Pancreas (tissue), 10 donors: ENCODE results near the gene CRMP1. TPM values are rescaled to one million over a fixed set of nuclear protein-coding genes. Genes with fewer than 3 reads are reported as not detected.

ENCODE experiments used
- ATAC-seq, 4 donors: fragments of 200-7000 bp; cut with Tn5 transposase; one replicate each; pipeline versions ENCODE4 v1.8.0 to v1.9.1; 2020; ENCODE audit warnings: mild to moderate bottlenecking in 4 of 4, moderate library complexity in 4 of 4
- DNase-seq, 6 donors: peaks; one replicate each; pipeline ENCODE4 v3.0.0-alpha.2; 2020
- FAIRE-seq: peaks from 2 replicates; lab custom pipeline; 2012; peaks lifted over from hg19 to GRCh38; lab: Jason Lieb, UNC
- H3K27ac ChIP-seq, 4 donors: fragments of 200-600 bp; sonication (generic); 1 replicate in 3 of 4; 2 replicates in 1 of 4; pipeline versions ENCODE4 v1.5.0 to v1.8.0; 2020
- H3K27me3 ChIP-seq, 4 donors: fragments of 200-600 bp; one replicate each; pipeline ENCODE4 v1.8.0; 2021
- H3K36me3 ChIP-seq, 3 donors: fragments of 200-600 bp; sonication (generic) in 1 of 3; one replicate each; pipeline versions ENCODE4 v1.5.0 to v1.8.0; 2020 to 2021
- H3K4me1 ChIP-seq, 3 donors: fragments of 200-600 bp; one replicate each; pipeline ENCODE4 v1.8.0; 2021
- H3K4me3 ChIP-seq, 4 donors: fragments of 200-600 bp; sonication (generic) in 2 of 4; one replicate each; pipeline versions ENCODE4 v1.5.0 to v1.8.0; 2020 to 2021
- H3K9me3 ChIP-seq, 4 donors: fragments of 200-600 bp; one replicate each; pipeline ENCODE4 v1.8.0; 2021
- WGBS, 2 donors: extraction: QIAGEN DNeasy Blood & Tissue Kit; methylation state at CpG; one replicate each; pipeline ENCODE4 v1.1.7; 2013; 5-methylcytosine and 5-hydroxymethylcytosine counted together
- intact Hi-C, 3 donors: fragments of 100-400 bp; cut with DNase I; formaldehyde crosslinking; loops; one replicate each; pipeline versions ENCODE4 v1.11.1 to v1.14.2; 2022
- polyA plus RNA-seq, 2 donors: library from polyadenylated mRNA; stranded (reverse); fragments of 200-250 nt; gene quantifications; one replicate each; pipeline ENCODE4 v1.2.3, GENCODE V29; 2013
- total RNA-seq, 6 donors: library from RNA; stranded (reverse); fragmentation: NEBNext Ultra II Directional in 4 of 6; extraction: Animal tissue kit (Norgen Biotek cat#: 25700) in 4 of 6; gene quantifications; one replicate each; pipeline versions ENCODE4 v1.2.1 to v1.2.4, GENCODE V29; 2021 to 2023
- TF ChIP-seq, protein P1 (sequence below), 4 donors: fragments of 200-600 bp; sonication (generic) in 3 of 4; IDR thresholded peaks; one replicate each; pipeline versions ENCODE4 v1.5.0 to v1.8.0; 2021; ENCODE audit warnings: antibody characterized with exemption in 4 of 4
- donor health status: healthy with polysubstance abuse.
- donor health status: DM: no; HTN: no; CAD: no; lungs with moderate emphysema.
- donor health status: DM: no; HTN: no; CAD: no.
- donor health status: control.
- donor health status: control.
- donor health status: Bipolar disorder and iron deficiency.
- donor health status: DM: yes; HTN: yes; CAD: no.
- donor health status: DM: no; HTN: no; CAD: no.
- donor health status: DM: no; HTN: no; CAD: no.
- donor health status: DM: yes; HTN: yes; CAD: no.

CRMP1 gene
- total and polyA plus RNA-seq, 8 donors = 0.69 to 21.4 (median 2.6) TPM

DNA sequence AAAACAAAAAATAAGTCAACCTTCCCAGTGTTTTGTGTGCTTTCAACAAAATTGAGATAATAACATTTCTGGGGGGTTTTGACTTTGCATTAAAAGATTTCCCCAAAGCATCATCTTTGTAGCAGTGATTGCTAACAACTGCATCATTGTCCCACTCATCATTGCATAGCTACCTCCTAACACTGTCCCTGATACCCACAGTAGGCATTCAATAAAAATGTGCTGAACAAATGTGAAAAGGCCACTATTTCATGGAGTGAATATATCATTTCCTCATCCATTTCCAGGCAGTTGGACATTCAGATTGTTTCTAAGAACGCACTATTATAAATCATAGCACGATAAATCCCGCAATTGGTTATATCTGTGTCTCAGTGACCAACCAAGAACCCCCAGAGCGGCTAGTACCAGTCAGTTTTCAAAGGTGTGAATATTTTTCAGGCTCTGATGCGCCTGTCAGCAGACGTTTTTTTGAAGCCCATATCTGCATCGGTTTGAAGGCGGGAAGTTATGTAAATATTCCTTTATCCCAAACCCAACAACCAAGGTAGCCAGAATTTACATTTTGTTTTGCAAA is 36.0 kb upstream of the CRMP1 start:
- no peak for FAIRE-seq
- TF ChIP-seq, protein P1, sequence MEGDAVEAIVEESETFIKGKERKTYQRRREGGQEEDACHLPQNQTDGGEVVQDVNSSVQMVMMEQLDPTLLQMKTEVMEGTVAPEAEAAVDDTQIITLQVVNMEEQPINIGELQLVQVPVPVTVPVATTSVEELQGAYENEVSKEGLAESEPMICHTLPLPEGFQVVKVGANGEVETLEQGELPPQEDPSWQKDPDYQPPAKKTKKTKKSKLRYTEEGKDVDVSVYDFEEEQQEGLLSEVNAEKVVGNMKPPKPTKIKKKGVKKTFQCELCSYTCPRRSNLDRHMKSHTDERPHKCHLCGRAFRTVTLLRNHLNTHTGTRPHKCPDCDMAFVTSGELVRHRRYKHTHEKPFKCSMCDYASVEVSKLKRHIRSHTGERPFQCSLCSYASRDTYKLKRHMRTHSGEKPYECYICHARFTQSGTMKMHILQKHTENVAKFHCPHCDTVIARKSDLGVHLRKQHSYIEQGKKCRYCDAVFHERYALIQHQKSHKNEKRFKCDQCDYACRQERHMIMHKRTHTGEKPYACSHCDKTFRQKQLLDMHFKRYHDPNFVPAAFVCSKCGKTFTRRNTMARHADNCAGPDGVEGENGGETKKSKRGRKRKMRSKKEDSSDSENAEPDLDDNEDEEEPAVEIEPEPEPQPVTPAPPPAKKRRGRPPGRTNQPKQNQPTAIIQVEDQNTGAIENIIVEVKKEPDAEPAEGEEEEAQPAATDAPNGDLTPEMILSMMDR (IDR thresholded peaks at IDR 0.05) = no peak

DNA sequence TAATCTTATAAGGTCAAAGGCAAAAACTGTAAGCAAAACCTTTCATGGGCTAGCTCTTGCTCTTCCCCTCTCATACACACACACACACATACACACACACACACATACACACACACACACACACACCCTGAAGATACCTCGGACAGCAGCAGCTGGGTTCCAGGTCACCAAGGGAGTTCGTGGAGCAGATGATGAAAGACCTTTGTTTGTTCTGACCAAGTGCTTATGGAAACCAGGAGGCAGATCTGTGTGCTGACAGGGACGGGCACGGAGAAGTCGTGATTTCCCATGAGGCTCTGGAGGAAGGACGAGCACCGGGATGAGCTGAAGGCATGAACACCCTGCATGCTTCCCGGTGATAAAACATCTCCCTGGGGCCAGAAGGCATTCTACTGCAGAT is 35.4 kb upstream of the CRMP1 start:
- TF ChIP-seq, protein P1 (IDR thresholded peaks at IDR 0.05) = no peak
- Histone ChIP-seq H3K9me3 (no peaks in the 10 kb centered on the region), H3K4me1 (no peaks in the 10 kb centered on the region), H3K27me3 (no peaks in the 10 kb centered on the region), H3K27ac (no peak overlapping the region), H3K4me3 (no peak overlapping the region), H3K36me3 (no peaks in the 10 kb centered on the region)
- DNase-seq = no peak
- intact Hi-C loops = no loop called here
- FAIRE-seq = no peak
- 37 to 49% methylated on average over 8 of the region's 8 CpGs for WGBS, 2 donors
- no peak for ATAC-seq

More for the DNA sequence above, 36.0 kb upstream of the CRMP1 start:
- ATAC-seq (no peak), DNase-seq (no peak)
- H3K9me3 ChIP-seq = no peaks in the 10 kb centered on the region
- H3K4me3 ChIP-seq = no peak overlapping the region
- H3K27me3 ChIP-seq = no peaks in the 10 kb centered on the region
- WGBS, 2 donors = 55 to 63% methylated on average over 8 of the region's 8 CpGs
- intact Hi-C loops = no loop called here
- no peaks in the 10 kb centered on the region for H3K4me1 ChIP-seq
- no peak overlapping the region for H3K27ac ChIP-seq
- no peaks in the 10 kb centered on the region for H3K36me3 ChIP-seq

GRCh38 chr4:5927747-5928146 is 34.9 kb upstream of the CRMP1 start:
- intact Hi-C loops = no loop called here
- Histone ChIP-seq H3K4me3 (no peak overlapping the region), H3K36me3 (no peaks in the 10 kb centered on the region), H3K4me1 (no peaks in the 10 kb centered on the region), H3K9me3 (no peaks in the 10 kb centered on the region), H3K27me3 (no peaks in the 10 kb centered on the region), H3K27ac (no peak overlapping the region)
- no peak for ATAC-seq
- WGBS, 2 donors = 64 to 68% methylated on average over 4 of the region's 4 CpGs
- no peak for FAIRE-seq
- TF ChIP-seq, protein P1 (IDR thresholded peaks at IDR 0.05) = no peak
- DNase-seq = no peak

DNA sequence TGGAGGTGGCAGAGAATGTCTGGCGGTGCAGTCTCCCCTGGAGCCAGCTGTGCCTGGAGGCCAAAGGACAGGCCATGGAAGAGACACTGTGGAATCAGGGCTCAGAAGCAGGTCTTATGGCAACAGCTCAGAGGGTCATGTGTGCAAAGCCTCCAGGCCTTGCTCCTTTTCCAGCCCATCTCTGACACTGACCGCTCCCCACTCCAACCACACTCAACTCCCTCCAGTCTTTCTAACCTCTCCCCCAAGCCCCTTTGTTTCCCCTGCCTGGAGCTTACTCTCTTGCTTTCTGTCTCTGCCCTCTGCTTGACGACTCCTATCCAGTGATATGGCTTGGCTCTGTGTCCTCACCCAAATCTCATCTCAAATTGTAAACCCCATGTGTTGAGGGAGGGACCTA is 34.2 kb upstream of the CRMP1 start:
- 78 to 80% methylated on average over 3 of the region's 3 CpGs for WGBS, 2 donors
- DNase-seq (no peak), FAIRE-seq (no peak), ATAC-seq (no peak)
- no peaks in the 10 kb centered on the region for H3K9me3 ChIP-seq
- H3K27me3 ChIP-seq = no peaks in the 10 kb centered on the region
- H3K27ac ChIP-seq = no peak overlapping the region
- H3K4me3 ChIP-seq = no peak overlapping the region
- no peaks in the 10 kb centered on the region for H3K4me1 ChIP-seq
- no peaks in the 10 kb centered on the region for H3K36me3 ChIP-seq
- intact Hi-C loops = no loop called here
- TF ChIP-seq, protein P1 (IDR thresholded peaks at IDR 0.05) = no peak

- Histone ChIP-seq H3K27ac (no peak overlapping the region), H3K36me3 (no peaks in the 10 kb centered on the region), H3K4me3 (no peak overlapping the region), H3K27me3 (no peaks in the 10 kb centered on the region), H3K4me1 (no peaks in the 10 kb centered on the region), H3K9me3 (no peaks in the 10 kb centered on the region)
- DNase-seq (no peak), ATAC-seq (no peak), FAIRE-seq (no peak)
- WGBS, 2 donors = 58 to 78% methylated on average over 7 of the region's 7 CpGs
- intact Hi-C loops = no loop called here
- TF ChIP-seq, protein P1 (IDR thresholded peaks at IDR 0.05) = no peak
Observed at GRCh38 chr4:5926598-5926997, 33.7 kb upstream of the CRMP1 start.
